GM12872 (cell line): ENCODE results near the gene SNX8.

Source experiments
- CTCF ChIP-seq: IDR thresholded peaks from 3 replicates; pipeline ENCODE4 v1.5.1; 2011; ENCODE audit warnings: low read depth, mild to moderate bottlenecking, low read length, moderate library complexity; ENCODE audit not compliant: insufficient read depth

The SNX8 gene

GRCh38 chr7:2229467-2229866 lies 84.8 kb downstream of the SNX8 start:
- no peak for TF ChIP-seq CTCF

- TF ChIP-seq CTCF, result no peak
These were observed 85.3 kb downstream of the SNX8 start for GRCh38 chr7:2228921-2229320.

GRCh38 chr7:2227699-2228098 lies 86.5 kb downstream of the SNX8 start:
- TF ChIP-seq CTCF, result no peak

GRCh38 chr7:2225830-2226229 lies 88.4 kb downstream of the SNX8 start:
- no peak for TF ChIP-seq CTCF

GRCh38 chr7:2225336-2225735 lies 88.9 kb downstream of the SNX8 start:
- TF ChIP-seq CTCF, result no peak

- no peak for TF ChIP-seq CTCF
These were observed 89.3 kb downstream of the SNX8 start for GRCh38 chr7:2224934-2225333.

- TF ChIP-seq CTCF, result no peak
These were observed 89.7 kb downstream of the SNX8 start for GRCh38 chr7:2224491-2224928.

GRCh38 chr7:2223321-2223720 lies 90.9 kb downstream of the SNX8 start:
- TF ChIP-seq CTCF, result no peak
